Subcutaneous preadipocyte (primary cell): ENCODE results near the gene PLAAT4. TPM values are rescaled to one million over a fixed set of nuclear protein-coding genes. Genes with fewer than 3 reads are reported as not detected.

ENCODE experiments used
- total RNA-seq: library from RNA; depleted of rRNA; stranded (reverse); fragments of >200 nt; gene quantifications from 2 replicates; pipeline ENCODE4 v1.2.3, GENCODE V29; 2012

Gene PLAAT4
- total RNA-seq: 2.3 and 4.8 TPM in 2 replicates

GRCh38 chr11:63536669-63537292, at the start of gene PLAAT4:
Gene PLAAT4 (plus strand): TSS chr11:63536808. CDS start chr11:63536869, 61 bp downstream.

GRCh38 chr11:63490551-63491239, 45.9 kb upstream of the PLAAT4 start, which contains the start of gene PLAAT5:
Gene PLAAT5 (minus strand): TSS chr11:63491167. CDS start chr11:63491034, 133 bp downstream.

GRCh38 chr11:63505857-63506528, 30.6 kb upstream of the PLAAT4 start, which contains the start of gene LGALS12:
Gene LGALS12 (plus strand): TSS chr11:63506084. CDS start chr11:63506459, 375 bp downstream.

GRCh38 chr11:63563201-63564055, 26.8 kb downstream of the PLAAT4 start, which contains the start of gene PLAAT2:
Gene PLAAT2 (minus strand): TSS chr11:63563379. CDS start chr11:63563324, 55 bp downstream.

Other genes with a start within 250 kb of the PLAAT4 start
- not detected in 2 replicates for gene SLC22A9, start 167.0 kb upstream of the PLAAT4 start, total RNA-seq
- under 0.01 and 0.73 TPM in 2 replicates for gene PLAAT5, start 45.6 kb upstream of the PLAAT4 start, total RNA-seq
- under 0.01 and 0.20 TPM in 2 replicates for gene LGALS12, start 30.7 kb upstream of the PLAAT4 start, total RNA-seq
- not detected in 2 replicates for gene PLAAT2, start 26.6 kb downstream of the PLAAT4 start, total RNA-seq
- 14.9 and 16.2 TPM in 2 replicates for gene PLAAT3, start 77.6 kb downstream of the PLAAT4 start, total RNA-seq
- gene ATL3, start 134.6 kb downstream of the PLAAT4 start, total RNA-seq: 129 and 159 TPM in 2 replicates
- 74.6 and 74.7 TPM in 2 replicates for gene RTN3, start 144.7 kb downstream of the PLAAT4 start, total RNA-seq
- gene ZFTA, start 232.0 kb downstream of the PLAAT4 start, total RNA-seq: 9.6 and 22.5 TPM in 2 replicates